ENCODE measurements around the gene ACSL5.

GRCh38 chr10:112393341-112393740 lies 19.4 kb downstream of the ACSL5 start:
- no peak for TF ChIP-seq RCOR1 (IDR thresholded peaks at IDR 0.05; ENCODE audit: insufficient replicate concordance, low read length)
- TF ChIP-seq CTCF (conservative IDR thresholded peaks at IDR 0.05; ENCODE audit: low read depth, low read length): no peak
- TF ChIP-seq POLR2A (IDR thresholded peaks at IDR 0.05; ENCODE audit: low read depth, low read length): no peak
- no peak for TF ChIP-seq ELK1 (IDR thresholded peaks at IDR 0.05; ENCODE audit: borderline replicate concordance, low read depth, low read length)
- no peak for TF ChIP-seq SMC3 (IDR thresholded peaks at IDR 0.05; ENCODE audit: low read depth, low read length)
- TF ChIP-seq CEBPB (IDR thresholded peaks at IDR 0.05; ENCODE audit: low read depth, low read length): no peak
- TF ChIP-seq BHLHE40 (IDR thresholded peaks at IDR 0.05; ENCODE audit: low read depth, low read length): no peak
- no peak for TF ChIP-seq RAD21 (IDR thresholded peaks at IDR 0.05; ENCODE audit: low read length)
- no peak for TF ChIP-seq USF2 (IDR thresholded peaks at IDR 0.05; ENCODE audit: low read depth, low read length)
- no peak for TF ChIP-seq NFE2L2 (IDR thresholded peaks at IDR 0.05; ENCODE audit: low read depth, low read length)
- TF ChIP-seq RFX5 (IDR thresholded peaks at IDR 0.05; ENCODE audit: low read depth, low read length): no peak
- no peak for TF ChIP-seq MAZ (IDR thresholded peaks at IDR 0.05; ENCODE audit: borderline replicate concordance, low read depth, low read length)

Data from IMR-90 (cell line).